Progenitor cell of endocrine pancreas (in vitro differentiated cells): Measurements from ENCODE around the gene INSIG1. TPM values are rescaled to one million over a fixed set of nuclear protein-coding genes. Genes with fewer than 3 reads are reported as not detected.
A peak's percentile ranks its signal among the peaks of the same experiment; 100 is the strongest.

ENCODE experiments used
- DNase-seq: peaks from one replicate; pipeline ENCODE4 v3.0.0; 2021; ENCODE audit warnings: low spot score; ENCODE audit not compliant: unreplicated experiment
- H3K27ac Mint-ChIP-seq: 2 replicates; pipeline ENCODE4 v1.8.0; 2021; ENCODE audit warnings: mild to moderate bottlenecking, moderate library complexity, mixed read lengths
- H3K27me3 Mint-ChIP-seq: 2 replicates; pipeline ENCODE4 v1.8.0; 2021; ENCODE audit warnings: mixed read lengths
- H3K36me3 Mint-ChIP-seq: 2 replicates; pipeline ENCODE4 v1.8.0; 2022; ENCODE audit warnings: mixed read lengths; ENCODE audit not compliant: insufficient read depth
- H3K4me1 Mint-ChIP-seq: 2 replicates; pipeline ENCODE4 v1.8.0; 2021; ENCODE audit warnings: low read depth, mixed read lengths
- H3K4me3 Mint-ChIP-seq: 2 replicates; pipeline ENCODE4 v1.8.0; 2021; ENCODE audit warnings: low read depth, mild to moderate bottlenecking, moderate library complexity, mixed read lengths
- H3K9me3 Mint-ChIP-seq: 2 replicates; pipeline ENCODE4 v1.8.0; 2021; ENCODE audit warnings: low read depth, mixed read lengths
- CTCF ChIP-seq: fragments of 200-600 bp; sonication (generic); IDR thresholded peaks from one replicate; pipeline ENCODE4 v1.5.0; 2021; ENCODE audit warnings: antibody characterized with exemption, mild to moderate bottlenecking; ENCODE audit not compliant: unreplicated experiment
- total RNA-seq: library from RNA; stranded (reverse); gene quantifications from 2 replicates; pipeline ENCODE4 v1.2.1, GENCODE V29; 2021

Gene INSIG1
- total RNA-seq, 1 donor from 2014 or later: 31.8 TPM

GRCh38 chr7:155353256-155353897, 55.7 kb downstream of the INSIG1 start:
- Mint-ChIP-seq H3K4me3 (no peak overlapping the region), H3K27ac (no peak overlapping the region), H3K9me3 (no peaks in the 10 kb centered on the region), H3K27me3 (peaks cover 65% of the 10 kb centered on the region), H3K4me1 (no peaks in the 10 kb centered on the region), H3K36me3 (no peaks in the 10 kb centered on the region)
- no peak for DNase-seq
- no peak for TF ChIP-seq CTCF

DNA sequence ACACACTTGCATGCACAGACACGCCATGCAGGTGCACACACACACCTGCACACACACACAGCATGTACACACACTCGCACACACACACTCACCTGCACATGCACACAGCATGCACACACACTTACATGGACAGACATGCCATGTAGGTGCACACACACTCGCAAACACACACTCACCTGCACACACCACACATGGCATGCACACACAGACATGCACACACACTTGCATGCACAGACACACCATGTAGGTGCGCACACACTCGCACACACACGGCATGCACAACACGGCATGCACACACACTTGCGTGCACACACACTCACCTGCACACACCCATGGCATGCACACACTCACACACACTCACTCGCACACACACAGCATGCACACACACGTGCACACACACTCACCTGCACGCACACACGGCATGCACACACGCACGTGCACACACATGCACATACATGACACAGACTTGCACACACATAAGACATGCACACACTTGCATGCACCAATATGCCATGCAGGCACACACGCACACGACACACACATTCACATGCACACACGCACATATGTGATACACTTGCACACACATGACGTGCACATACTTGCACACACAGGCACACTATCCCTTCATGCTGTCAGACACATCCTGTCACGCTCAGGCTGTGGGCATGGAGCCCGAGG, 56.8 kb downstream of the INSIG1 start:
- H3K4me3 Mint-ChIP-seq: no peak overlapping the region
- no peak for DNase-seq

DNA sequence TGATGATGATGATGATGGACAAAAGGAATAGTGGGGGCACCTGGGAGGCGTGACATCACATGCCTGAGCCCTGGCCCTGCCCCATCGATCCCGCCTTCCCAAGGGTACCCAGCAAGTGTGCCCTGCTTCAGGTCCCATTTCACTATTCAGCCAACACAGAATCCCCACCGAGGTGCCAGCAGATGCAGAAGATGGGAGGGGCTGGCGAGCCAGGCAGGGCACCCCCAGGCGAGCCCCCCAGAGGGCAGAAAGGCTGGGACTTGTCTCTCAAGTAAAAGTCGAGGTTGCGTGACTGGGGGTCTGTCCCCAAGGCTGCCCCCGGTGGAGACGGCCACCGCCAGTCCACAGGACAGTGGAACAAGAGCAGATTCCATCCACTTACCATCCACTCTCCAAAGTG, 57.5 kb downstream of the INSIG1 start:
- no peaks in the 10 kb centered on the region for H3K4me1 Mint-ChIP-seq
- no peak overlapping the region for H3K4me3 Mint-ChIP-seq
- H3K36me3 Mint-ChIP-seq: no peaks in the 10 kb centered on the region
- no peak for DNase-seq
- H3K9me3 Mint-ChIP-seq: no peaks in the 10 kb centered on the region
- TF ChIP-seq CTCF: no peak
- no peak overlapping the region for H3K27ac Mint-ChIP-seq
- H3K27me3 Mint-ChIP-seq: peaks cover 79% of the 10 kb centered on the region

More for the DNA sequence above, 56.8 kb downstream of the INSIG1 start:
- Mint-ChIP-seq H3K27me3 (peaks cover 73% of the 10 kb centered on the region), H3K9me3 (no peaks in the 10 kb centered on the region), H3K4me1 (no peaks in the 10 kb centered on the region), H3K36me3 (no peaks in the 10 kb centered on the region), H3K27ac (no peak overlapping the region)
- TF ChIP-seq CTCF: no peak

GRCh38 chr7:155355745-155356144, 58.1 kb downstream of the INSIG1 start:
- Mint-ChIP-seq H3K27ac (no peak overlapping the region), H3K27me3 (peaks cover 83% of the 10 kb centered on the region), H3K9me3 (no peaks in the 10 kb centered on the region), H3K4me3 (no peak overlapping the region), H3K4me1 (no peaks in the 10 kb centered on the region), H3K36me3 (no peaks in the 10 kb centered on the region)
- no peak for TF ChIP-seq CTCF
- DNase-seq: no peak

DNA sequence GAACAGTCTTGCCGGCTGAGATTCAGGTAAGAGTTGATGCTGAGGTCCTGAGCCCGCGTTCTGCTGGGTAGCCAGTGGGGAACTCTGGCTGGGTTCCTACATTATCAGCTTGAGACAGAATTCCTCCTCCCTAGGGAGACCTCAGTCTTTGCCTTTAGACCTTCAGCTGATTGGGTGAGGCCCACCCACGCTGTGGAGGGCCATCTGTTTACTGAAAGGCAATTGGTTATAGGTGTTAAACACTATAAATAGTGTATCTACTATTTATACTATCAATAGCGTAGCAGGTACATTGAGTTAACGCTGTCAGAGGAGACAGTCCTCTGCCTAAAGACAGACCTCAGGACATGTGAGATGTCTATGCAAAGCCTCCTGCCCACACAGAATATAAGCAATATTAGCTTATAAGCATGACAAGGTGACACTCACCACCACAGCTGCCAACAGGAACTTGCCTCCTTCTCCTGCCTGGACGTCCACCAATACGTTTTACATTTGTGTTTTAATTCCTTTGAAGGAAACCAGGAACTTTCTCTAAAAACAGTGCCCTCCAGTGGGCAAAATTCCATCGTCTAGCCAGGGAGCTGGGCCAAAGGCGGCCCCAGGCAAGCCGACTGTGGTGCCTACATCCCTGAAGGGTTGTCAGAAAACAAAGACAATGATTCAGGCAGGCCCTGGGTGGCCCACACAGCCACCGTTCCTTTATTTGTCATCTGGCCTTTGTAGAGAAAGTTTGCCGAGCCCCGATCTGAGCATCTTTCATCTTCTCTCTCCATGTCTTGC, 58.8 kb downstream of the INSIG1 start:
- no peak for DNase-seq
- H3K4me1 Mint-ChIP-seq: no peaks in the 10 kb centered on the region
- TF ChIP-seq CTCF: peak; percentile 63
- H3K4me3 Mint-ChIP-seq: no peak overlapping the region
- H3K9me3 Mint-ChIP-seq: no peaks in the 10 kb centered on the region
- H3K27ac Mint-ChIP-seq: no peak overlapping the region
- H3K36me3 Mint-ChIP-seq: no peaks in the 10 kb centered on the region
- H3K27me3 Mint-ChIP-seq: peaks cover 86% of the 10 kb centered on the region
